Activated CD8-positive, alpha-beta memory T cell treated with anti-CD3 and anti-CD28 coated beads for 36 hours (primary cell): Measurements from ENCODE around the gene B9D1. TPM values are rescaled to one million over a fixed set of nuclear protein-coding genes. Genes with fewer than 3 reads are reported as not detected.

Experiments
- CTCF ChIA-PET: fragments of 350-600 bp; sonication (Branson Sonifier 250); formaldehyde crosslinking; loops from one replicate; lab custom pipeline; 2021; ENCODE audit warnings: antibody characterized with exemption; lab: Charles Lee
- POLR2A ChIA-PET: fragments of 350-600 bp; sonication (Branson Sonifier 250); formaldehyde crosslinking; loops from one replicate; lab custom pipeline; 2021; ENCODE audit warnings: antibody characterized with exemption; lab: Charles Lee
- total RNA-seq, 2 experiments: library from RNA; stranded (reverse); gene quantifications; one replicate each; pipeline ENCODE4 v1.2.3, GENCODE V29; 2021

Gene B9D1
- total RNA-seq, 2 experiments from 2014 or later: 7.5 to 9.2 TPM

DNA sequence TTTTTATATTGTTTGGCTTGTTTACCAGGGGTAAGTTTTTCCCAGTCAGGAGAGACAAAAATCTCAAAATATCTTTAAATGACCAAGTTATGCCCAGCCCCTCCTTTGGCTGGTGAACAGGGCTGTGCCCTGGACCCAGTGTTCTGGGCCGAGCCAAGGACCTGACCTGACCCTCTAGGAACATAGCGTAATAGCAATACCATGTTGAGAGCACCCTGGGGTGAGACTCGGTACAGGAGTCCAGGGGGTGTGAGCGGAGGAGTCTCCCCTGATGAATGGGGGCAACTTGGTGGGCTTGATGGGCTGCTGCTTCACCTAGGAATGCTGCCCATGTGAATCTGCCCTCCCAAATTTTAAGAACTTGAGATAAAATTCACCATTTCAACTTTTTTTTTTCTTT, 47.4 kb downstream of the B9D1 start:
- ChIA-PET CTCF (no interaction called here), POLR2A (no interaction called here)

DNA sequence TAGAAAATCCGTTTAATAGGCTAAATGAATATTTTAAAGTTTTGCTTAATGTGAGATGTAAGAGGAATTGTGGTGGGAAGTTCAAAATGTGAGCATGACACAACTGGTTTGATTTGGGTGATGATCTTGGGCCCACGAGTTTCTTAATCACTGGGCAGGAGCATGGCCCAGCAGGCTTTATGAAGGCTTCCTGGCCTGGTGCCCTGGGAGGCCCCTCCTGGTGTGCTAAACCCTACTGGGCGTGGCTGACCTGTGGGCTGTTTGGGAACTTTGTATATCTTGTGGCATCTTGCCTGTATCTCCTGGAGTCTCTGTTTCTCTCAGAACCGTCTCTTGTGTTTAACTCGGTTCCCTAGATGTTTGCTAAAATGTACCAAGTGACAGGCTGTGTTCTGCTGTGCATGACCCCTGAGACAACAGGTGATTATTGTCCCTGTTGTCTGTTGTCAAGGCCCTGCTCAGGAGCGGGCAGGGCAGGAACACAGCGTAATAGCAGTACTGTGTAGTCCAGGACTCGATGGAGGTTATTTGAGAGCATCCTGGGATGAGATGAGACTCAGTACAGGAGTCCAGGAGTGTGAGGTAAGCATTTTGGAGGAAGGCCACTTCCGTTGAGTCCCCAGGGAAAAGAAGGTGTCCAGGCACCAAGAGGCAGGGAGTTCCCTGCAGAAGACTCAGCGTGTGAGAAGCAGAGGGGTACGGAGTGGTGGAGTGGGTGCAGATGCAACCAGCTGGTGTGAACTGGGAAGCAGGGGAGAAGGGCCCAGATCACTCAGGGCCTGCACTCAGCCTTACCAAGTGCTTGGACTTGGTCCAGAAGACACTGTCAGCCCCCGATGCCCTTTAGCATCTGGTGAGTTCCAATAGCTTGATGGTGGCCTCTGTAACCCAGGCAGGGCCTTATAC, 48.5 kb downstream of the B9D1 start:
- ChIA-PET CTCF (no interaction called here), POLR2A (no interaction called here)

DNA sequence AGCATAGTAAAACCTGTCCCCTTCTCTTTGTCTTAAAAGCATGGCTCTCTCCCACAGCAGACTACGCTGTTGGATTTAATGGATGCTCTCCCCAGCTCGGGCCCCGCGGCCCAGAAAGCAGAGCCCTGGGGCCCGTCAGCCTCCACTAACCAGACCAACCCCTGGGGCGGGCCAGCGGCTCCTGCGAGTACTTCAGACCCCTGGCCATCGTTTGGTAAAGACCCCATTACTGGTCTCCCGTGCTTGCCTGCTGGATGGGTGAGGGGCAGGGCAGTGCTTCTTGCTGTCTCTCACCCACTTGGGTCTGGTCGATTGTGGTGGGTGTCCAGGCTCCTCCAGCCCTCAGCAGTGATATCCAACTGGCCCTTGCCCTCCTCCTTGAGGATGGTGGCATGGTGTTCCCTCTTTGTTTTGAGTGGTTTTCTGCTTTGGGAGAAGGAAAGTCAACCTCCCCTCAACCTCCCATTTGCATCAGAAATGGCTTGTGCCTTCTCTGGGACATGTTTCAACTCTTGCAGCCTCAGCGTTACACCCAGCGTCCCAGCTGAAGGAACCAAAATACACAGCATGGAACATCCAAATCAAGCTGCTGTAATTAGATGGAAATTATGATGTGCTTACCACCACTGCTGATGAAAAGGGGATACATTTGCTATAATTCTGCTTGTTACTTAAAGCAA, 49.3 kb downstream of the B9D1 start:
- ChIA-PET POLR2A (no interaction called here), CTCF (no interaction called here)

DNA sequence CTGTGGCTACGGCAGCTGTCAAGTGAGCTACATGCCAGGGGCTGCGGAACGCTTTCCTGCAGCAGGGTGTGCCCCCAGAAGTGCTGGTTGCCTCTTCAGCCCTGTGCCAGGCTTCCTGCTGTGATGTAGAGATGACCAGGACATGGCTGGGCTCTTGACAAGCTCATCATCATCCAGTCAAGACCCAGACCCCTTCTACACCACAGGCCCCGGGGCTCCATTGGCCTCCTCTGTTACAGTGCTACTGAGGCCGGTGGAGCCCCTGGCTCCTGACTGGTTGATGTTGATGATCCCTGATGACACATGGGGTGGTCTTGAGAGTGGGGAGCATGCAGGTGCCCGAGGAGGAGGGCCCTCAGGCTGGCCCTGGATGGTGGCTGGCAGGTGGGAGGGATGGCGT, 50.1 kb downstream of the B9D1 start:
- CTCF ChIA-PET: no interaction called here
- POLR2A ChIA-PET: no interaction called here

DNA sequence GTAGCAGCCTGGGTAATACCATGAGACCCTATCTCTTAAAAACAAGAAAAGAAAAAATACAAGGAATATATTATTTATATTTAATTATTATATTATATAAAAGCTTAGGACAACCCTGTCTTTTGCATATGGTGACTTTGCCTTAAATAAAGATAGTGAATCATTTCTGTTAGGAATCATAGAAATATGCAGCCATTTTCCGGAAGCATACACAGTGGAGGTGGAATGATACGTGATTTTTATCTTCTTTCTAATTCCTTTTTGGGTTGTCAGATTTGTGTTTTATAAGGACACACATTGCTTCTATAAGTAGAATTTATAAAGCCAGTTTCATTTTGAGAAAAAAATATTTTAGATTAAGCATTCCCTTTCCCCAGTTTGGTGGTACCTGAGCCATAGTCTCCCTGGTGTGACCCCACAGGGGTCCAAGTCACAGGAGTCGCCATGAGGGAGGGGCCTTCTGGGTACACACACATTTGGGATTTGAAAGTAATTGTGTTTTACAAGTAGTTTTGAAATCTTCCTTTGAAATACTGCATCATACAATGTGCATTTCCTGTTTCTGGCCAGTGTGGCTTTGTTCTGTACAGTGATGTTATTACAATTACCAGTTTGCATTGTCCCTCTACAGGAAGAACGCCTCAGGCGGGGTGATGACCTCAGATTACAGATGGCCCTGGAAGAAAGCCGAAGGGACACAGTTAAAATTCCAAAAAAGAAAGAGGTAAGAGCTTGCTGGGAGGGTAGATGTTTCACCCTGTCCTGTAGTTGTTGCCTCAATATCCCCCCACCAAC, 50.9 kb downstream of the B9D1 start:
- POLR2A ChIA-PET: no interaction called here
- CTCF ChIA-PET: no interaction called here

DNA sequence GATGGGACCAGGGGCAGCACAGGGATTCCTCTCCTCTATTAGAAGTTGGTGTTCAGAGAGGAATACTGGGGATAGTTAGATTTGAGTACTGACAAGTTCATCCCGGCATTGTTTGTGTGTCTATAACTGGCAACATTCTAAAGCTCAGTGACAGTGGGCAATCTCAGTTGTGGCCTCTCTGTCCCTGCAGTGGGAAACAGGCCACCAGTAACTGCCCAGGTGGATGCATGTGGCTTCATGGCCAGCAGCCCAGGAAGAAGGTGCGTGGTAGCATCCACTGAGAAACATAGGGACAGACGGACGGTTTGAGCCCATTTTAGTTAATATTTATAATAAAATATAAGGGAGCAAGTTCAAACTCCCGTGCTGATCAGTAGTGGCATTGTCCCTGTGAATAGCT, 51.5 kb downstream of the B9D1 start:
- ChIA-PET POLR2A (no interaction called here), CTCF (no interaction called here)

DNA sequence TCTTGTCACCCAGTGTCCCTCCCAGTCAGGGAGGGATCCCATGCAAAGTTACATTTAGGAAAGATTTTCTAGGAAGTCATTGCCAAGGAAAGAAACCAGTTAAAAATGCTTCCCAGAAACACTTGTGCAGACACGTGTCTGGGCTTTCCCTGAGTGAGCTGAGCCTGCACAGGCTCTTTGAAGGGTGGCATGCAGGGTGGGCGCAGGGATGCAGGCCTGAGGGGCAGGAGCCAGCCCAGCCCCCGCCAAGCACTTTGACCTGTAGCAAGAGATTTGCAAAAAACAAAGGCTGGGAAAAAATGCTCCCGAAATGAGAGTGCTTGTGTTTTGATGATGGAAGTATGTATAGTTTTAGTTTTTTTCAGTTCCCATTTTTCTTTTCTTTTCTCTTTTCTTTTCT, 52.4 kb downstream of the B9D1 start:
- ChIA-PET CTCF (no interaction called here), POLR2A (no interaction called here)

DNA sequence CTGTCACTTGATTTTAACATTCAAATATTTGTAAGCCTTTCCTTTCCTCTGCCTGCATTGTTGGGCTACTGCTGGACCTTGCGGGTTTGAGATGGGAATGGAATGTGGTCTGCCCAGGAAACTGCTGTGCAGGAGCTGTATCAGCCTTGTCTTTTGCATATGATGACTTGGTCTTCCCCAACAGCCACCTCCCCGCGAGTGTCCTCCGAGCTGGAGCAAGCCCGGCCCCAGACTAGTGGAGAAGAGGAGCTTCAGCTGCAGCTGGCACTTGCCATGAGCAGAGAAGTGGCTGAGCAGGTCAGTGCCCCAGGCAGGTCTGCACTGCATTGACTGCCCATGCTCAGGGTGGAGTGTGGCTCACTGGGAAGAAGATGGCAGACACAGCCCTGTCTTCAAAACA, 52.8 kb downstream of the B9D1 start:
- POLR2A ChIA-PET: no interaction called here
- CTCF ChIA-PET: interaction anchor here (1.1 kb wide), 1 partner anchor 28 kb away, joined by 3 read pairs; no protein-coding TSS in a partner anchor

DNA sequence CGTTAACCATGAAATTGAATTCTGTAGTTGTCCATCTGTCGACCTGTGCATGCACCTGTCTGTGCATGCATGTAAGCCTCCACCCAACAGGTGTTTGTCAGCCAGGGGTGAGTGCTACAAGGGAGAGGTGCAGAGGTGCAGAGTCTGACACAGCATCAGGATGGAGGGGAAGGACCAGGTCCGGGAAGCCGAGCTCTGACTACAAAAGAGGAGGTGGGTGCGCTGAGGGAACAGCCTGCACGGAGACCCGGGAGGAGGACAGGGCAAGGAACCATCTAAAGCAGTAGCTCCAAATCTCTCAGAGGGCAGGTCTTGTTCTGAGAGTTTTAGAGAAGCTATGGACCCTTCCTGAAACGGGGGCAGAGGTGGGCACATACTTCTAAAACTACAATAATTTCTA, 54.1 kb downstream of the B9D1 start:
- ChIA-PET CTCF (interaction anchor here (1.1 kb wide), 2 partner anchors 15 to 30 kb away, joined by 3 read pairs; no protein-coding TSS in a partner anchor), POLR2A (no interaction called here)

DNA sequence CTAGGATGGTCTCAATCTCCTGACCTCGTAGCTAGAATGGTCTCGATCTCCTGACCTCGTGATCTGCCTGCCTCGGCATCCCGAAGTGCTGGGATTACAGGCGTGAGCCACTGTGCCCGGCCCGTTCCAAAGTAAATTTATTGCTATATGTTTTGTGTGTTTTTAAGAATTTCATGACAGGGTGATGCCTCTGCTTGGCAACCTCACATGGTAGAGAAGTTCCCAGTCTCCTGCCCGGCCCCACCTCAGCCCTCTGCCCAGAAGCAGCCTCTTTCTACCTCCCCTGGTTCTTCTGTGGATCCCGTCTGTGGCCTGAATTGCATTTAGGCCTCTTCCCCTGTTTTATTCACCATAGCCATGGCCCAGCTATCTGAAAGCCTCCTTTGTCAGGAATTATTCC, 55.0 kb downstream of the B9D1 start:
- ChIA-PET POLR2A (no interaction called here), CTCF (no interaction called here)

DNA sequence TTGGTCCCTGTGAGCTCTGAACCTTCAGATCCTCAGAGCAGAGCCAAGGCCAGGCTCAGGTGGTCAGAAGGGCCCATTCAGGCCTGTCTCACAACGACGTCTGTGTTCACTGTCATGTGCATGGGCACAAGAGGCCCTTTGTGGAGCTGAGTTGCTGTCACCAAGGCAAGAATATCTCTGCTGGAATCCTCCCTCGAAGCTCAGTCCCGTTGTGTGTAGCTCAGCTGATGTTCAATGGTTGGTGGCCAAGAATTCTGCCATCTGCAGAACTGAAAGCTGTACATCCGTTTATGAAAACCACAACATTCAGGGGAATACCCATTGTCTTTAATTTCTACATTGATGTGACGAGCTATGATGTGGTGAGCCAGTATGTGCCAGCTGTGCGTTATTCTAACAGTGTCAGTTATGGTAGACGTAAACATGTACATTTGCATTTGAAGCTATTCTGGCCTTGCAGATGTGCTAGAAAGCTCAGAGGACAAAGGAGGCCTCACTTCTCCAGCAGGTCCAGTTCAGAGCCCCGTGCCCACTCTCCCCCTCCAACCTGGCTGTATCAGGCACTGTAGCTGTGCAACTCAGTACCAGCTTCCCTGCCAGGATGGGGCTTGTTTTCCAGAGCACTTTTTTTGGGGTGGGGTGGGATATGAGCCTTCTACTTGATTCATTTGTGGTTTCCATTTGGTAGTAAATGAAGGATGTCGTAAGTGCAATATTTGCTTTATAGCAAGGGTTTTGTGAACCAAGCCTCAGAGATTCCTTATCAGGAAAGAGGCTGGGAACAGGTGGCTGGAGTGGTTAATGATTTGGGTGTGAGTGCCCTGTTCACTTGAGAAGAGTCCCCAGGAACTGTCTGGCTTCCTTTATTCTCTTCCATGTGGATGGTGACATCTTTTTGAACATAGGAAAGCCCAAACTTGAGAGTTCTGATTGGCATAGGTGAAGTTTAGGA, 56.1 kb downstream of the B9D1 start:
- ChIA-PET CTCF (interaction anchor here (0.5 to 1.5 kb wide), 7 partner anchors 16 to 150 kb away, joined by 3 to 5 read pairs (median 3); partner anchors contain the start of gene B9D1), POLR2A (interaction anchor here (0.6 kb wide), 1 partner anchor 16 kb away, joined by 10 read pairs; no protein-coding TSS in a partner anchor)

DNA sequence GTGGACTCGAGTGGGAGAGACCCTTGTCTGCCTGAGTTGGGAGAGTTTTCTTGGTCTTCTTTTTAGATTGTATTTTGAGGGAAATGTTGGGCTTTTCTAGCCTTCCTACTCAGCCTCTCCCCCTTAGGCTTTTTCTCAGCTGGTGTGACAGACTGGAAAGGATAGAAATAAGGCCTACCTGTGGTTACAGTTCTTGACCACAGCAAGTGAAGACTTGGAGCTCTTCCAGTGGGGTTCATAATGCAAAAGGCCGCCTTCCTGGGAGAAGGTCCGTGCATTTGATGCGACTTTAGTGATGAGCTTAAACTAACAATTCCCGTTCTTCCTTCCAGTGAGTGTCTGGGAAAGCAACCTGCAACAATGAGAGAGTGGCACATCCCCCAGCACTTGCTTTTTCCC, 56.8 kb downstream of the B9D1 start:
- POLR2A ChIA-PET: interaction anchor here (0.5 to 0.6 kb wide), 2 partner anchors 12 to 16 kb away, joined by 4 to 10 read pairs; no protein-coding TSS in a partner anchor

DNA sequence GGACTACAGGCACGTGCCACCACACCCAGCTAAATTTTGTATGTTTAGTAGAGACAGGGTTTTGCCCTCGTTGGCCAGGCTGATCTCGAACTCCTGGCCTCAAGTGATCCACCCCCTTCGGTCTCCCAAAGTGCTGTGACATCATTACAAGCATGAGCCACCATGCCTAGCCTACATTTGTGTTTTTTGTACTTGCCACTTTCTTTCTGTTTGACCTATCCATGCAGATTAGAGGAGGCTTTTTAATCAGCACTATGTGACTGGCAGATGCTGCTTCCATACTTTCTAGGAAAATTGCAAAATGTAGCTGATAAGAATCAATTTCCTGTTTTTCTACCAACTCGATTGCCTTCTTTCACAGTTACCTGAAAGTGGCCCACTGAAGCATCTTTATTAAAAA, 57.3 kb downstream of the B9D1 start:
- ChIA-PET POLR2A (interaction anchor here (0.5 kb wide), 1 partner anchor 11 kb away, joined by 4 read pairs; no protein-coding TSS in a partner anchor), CTCF (interaction anchor here (0.9 to 1.5 kb wide), 3 partner anchors 17 to 151 kb away, joined by 3 to 4 read pairs (median 4); no protein-coding TSS in a partner anchor)

More for the DNA sequence above, 56.8 kb downstream of the B9D1 start:
- CTCF ChIA-PET: interaction anchor here (0.8 to 1.5 kb wide), 6 partner anchors 17 to 151 kb away, joined by 3 to 5 read pairs (median 4); partner anchors contain the start of gene B9D1

DNA sequence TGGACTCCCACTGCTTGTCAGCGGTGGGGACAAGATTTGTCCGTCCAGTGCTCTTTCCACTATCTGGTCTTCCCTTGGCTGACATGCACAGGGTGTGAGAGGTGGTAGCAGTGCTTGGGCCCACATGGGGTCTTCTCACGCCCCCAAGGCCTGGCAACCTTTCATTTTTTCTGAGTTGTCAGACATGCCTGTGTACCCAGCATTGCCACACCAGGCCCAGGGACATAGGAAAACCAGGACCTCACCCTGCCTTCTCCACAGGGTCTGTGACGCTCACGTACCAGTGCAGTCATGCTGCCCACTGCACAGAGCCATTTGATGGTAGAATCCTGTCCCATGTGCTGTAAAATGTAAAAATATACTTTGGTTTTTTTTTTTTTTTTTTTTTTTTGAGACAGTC, 57.8 kb downstream of the B9D1 start:
- CTCF ChIA-PET: interaction anchor here (1.0 kb wide), 1 partner anchor 9 kb away, joined by 3 read pairs; no protein-coding TSS in a partner anchor
- POLR2A ChIA-PET: no interaction called here

DNA sequence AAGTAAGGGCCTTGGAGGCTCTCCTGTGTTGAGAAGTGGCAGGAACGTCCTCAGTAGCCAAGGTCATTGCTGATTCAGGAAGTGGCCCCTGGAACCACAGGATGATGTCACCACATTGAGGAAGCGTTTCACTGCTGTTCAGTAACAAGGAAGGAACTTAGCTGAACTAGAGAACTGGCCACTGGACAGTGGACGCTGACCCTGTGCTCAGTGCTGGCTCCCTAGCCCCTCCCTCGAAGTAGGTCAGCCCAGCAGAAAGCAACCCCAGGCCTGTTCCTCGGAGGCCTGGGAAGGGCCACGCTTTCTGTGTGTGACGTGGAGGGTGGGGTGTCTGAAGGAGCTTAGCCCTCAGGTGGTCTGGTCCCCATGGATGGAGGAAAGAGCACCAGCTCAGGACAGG, 58.3 kb downstream of the B9D1 start:
- POLR2A ChIA-PET: no interaction called here
- CTCF ChIA-PET: interaction anchor here (1.0 kb wide), 1 partner anchor 9 kb away, joined by 3 read pairs; no protein-coding TSS in a partner anchor

DNA sequence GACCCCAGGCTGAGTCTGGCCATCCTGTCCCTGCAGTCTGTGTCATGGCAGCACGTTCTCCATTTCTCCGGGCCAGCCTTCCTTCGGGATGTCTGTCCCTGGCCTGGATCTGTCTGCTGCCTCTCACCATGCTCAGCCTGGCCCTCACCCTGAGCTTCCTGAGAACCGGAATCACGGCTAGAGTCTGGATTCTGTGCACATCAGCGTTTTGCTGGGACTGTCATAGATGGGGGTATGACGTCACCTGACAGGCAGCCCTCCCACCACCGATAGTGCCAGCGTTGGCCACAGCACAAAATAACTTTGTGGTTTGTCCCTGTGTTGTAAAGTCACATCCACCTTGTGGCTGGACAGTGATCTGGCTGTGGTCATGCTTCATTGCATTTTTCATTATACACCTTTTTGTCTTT, 59.2 kb downstream of the B9D1 start:
- POLR2A ChIA-PET: no interaction called here

DNA sequence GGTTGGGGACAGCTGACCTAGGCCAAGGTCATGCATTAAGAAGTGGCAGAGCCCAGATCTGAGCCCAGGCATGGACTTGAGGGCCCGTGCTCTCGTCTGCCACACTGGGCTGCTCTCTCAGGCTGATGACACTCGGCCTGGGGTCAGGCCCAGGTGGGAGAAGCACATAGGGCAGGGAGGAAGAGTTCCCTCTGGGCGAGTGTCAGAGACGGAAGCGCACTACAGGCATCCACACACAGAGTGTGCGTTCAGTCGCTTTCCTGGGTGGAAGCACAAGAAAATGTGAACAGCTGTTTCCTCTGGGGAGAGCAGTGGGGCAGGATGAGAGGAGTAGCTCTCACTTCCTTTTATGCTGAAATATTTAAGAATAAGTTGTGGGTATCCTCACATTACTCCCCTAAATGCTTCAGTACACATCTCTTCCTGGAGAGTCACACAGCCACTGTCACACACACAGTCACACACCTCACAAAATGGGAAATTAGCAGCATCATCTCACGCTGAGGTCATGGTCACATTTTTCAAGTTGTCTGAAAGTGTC, 59.7 kb downstream of the B9D1 start:
- ChIA-PET POLR2A (no interaction called here), CTCF (no interaction called here)

More for the DNA sequence above, 59.2 kb downstream of the B9D1 start:
- CTCF ChIA-PET: no interaction called here

DNA sequence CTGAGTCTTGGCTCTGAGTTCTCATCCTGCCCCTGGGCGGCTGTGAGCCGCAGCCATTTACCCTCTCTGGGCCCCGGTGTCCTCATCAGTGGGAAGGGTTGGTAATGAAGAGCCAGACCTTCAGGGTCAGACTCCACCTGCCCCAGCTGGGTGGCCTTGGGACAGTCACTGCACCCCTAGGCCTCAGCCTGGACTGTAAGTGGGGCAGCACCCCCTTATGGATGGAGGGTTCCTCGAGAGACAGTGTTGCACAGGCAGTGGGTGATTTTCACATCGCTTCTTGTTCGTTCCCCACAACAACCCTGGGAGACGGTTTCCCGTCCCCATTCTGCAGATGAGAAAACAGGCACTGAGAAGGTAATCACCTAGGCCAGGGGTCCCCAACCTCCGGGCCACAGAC, 60.5 kb downstream of the B9D1 start:
- POLR2A ChIA-PET: no interaction called here
- CTCF ChIA-PET: no interaction called here
